GM19035 (cell line): ENCODE results near the gene MRPL51.
"Not testable (repeated sequence)": the region's sequence is repeated elsewhere in the genome, so short reads cannot be mapped to it uniquely, and the experiment has no call there.

Source experiments
- ATAC-seq: cut with Tn5 transposase; IDR thresholded peaks from one replicate; pipeline ENCODE4 v1.9.1; 2021; ENCODE audit not compliant: unreplicated experiment

MRPL51 gene

GRCh38 chr12:6489449-6489848 lies 3.6 kb downstream of the MRPL51 start:
- ATAC-seq = no peak

DNA sequence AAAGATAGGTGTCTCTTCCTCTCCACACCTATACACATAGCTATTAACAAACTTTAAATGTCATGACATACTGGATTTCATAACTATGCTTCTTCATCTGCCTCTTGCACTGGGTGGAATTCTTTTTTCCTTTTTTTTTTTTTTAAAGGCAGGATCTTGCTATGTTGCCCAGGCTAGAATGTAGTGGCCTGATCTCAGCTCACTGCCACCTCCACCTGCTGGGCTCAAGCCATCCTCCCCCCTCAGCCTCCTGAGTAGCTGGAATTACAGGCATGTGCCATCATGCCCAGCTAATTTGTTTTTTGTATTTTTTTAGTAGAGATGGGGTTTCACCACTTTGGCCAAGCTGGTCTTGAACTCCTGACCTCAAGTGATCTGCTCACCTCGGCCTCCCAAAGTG lies 4.8 kb downstream of the MRPL51 start:
- no peak for ATAC-seq

DNA sequence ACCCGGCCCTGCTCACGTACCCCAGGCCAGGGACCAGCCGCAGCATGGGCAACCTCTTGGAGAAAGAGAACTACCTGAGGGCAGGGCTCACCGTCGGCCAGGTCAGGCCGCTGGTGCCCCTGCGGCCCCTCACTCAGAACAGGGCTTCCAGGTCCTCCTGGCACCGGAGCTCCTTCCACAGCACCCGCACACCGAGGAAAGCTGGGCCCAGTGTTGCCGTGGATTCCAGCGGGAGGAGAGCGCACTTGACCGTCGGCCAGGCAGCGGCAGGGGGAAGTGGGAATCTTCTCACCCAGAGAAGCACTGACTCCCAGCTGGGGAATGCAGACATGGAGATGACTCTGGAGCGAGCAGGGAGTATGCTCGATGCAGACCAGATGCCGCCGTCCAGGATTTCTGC lies 14.6 kb downstream of the MRPL51 start:
- ATAC-seq = no peak

GRCh38 chr12:6477601-6478377 lies 15.3 kb downstream of the MRPL51 start:
- ATAC-seq = not testable (repeated sequence)

DNA sequence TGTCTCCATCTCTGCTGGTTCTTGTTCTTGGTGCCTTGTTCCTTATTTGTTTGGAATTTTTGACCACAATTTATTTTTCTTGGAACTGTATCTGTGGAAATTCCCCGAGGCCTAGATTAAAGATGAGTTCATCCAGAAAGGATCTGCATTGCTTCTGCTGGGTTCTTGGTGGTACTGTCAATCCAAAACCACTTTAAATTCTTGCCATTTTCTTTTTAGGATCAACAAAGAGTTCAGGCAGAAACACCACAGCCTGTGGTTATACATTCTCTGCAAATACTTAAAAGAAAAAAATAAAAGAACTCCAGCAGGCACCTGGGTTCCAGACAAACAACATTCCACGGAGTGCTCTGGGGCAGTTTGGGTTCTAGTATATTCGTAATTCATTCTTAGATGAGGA lies 16.6 kb downstream of the MRPL51 start:
- ATAC-seq = no peak

DNA sequence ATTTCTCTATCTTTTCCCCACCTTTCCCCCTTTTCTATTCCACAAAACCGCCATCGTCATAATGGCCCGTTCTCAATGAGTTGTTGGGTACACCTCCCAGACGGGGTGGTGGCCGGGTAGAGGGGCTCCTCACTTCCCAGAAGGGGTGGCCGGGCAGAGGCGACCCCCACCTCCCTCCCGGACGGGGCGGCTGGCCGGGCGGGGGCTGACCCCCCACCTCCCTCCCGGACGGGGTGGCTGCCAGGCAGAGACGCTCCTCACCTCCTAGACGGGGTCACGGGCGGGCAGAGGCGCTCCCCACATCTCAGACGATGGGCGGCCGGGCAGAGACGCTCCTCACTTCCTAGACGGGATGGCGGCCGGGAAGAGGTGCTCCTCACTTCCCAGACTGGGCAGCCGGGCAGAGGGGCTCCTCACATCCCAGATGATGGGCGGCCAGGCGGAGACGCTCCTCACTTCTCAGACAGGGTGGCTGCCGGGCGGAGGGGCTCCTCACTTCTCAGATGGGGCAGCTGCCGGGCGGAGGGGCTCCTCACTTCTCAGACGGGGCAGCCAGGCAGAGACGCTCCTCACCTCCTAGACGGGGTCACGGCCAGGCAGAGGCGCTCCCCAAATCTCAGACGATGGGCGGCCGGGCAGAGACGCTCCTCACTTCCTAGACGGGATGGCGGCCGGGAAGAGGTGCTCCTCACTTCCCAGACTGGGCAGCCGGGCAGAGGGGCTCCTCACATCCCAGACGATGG lies 17.7 kb downstream of the MRPL51 start:
- ATAC-seq = not testable (repeated sequence)

- ATAC-seq = no peak
These were observed 20.6 kb downstream of the MRPL51 start for GRCh38 chr12:6472491-6472890.

- ATAC-seq = no peak
These were observed 21.1 kb downstream of the MRPL51 start for GRCh38 chr12:6471989-6472360.

DNA sequence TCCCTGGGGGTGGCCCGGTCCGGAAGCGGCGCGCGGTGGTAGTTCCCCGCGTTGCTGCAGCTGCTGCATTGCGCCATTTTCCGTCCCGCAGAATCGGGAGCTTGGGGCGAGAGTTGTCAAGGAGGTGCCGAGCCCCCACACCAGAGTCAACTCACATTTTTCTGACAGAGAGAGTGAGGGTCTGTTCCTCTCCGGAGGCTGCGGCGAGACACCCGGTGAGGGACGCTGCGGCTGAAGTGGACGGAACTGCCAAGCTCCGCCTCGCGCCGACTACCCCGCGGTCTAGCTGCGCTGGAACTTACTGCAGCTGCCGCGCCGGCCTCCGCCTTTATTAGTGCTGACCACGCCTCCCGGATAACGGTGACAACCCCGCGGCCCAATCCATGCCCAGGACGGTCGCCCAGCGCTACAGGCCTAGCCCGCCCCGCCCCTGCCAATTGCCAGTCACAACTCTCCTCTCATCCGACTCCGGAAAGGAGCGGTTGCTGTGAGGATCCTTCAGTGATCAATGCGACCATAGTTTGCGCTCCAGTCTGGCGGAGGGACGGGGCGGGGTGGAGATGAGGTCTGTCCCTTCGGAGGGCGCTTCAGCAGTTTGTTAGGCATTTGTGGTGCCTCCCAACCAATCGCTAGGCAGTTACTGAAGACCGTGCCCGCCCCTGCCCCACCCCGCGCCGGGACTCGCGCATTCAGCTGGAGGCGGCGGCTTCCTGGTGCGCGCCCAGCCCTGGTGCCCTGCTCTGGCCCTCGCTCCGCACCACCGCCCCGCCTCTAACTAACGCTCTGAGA lies 22.5 kb downstream of the MRPL51 start, which contains the start of gene VAMP1:
Gene VAMP1, minus strand, starts transcription at position 303 of the 789 bp plus-strand sequence. Its CDS starts 146 bp downstream, at position 157.
- peak; percentile 92 for ATAC-seq

GRCh38 chr12:6469609-6470374 lies 23.3 kb downstream of the MRPL51 start:
- no peak for ATAC-seq

DNA sequence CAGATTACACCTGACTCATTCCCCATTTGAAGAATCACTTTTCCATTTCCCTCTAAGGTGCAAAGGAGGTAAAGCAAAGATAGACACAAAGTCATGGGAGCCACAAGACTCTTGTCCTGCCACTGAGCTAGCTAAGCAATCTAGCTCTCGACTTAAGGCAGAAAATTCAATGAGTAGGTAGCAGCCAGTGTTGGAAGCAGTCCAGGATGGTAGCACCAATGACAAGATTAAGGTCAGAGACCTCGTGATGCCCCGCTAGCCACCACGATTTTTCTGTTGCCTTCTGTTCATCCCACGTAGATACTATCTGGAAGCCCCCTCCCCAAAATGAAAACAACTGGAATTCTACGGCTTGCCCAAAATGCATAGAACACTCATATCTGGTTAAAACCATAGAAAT lies 24.0 kb downstream of the MRPL51 start:
- no peak for ATAC-seq

GRCh38 chr12:6468283-6468575 lies 24.8 kb downstream of the MRPL51 start:
- ATAC-seq = no peak

DNA sequence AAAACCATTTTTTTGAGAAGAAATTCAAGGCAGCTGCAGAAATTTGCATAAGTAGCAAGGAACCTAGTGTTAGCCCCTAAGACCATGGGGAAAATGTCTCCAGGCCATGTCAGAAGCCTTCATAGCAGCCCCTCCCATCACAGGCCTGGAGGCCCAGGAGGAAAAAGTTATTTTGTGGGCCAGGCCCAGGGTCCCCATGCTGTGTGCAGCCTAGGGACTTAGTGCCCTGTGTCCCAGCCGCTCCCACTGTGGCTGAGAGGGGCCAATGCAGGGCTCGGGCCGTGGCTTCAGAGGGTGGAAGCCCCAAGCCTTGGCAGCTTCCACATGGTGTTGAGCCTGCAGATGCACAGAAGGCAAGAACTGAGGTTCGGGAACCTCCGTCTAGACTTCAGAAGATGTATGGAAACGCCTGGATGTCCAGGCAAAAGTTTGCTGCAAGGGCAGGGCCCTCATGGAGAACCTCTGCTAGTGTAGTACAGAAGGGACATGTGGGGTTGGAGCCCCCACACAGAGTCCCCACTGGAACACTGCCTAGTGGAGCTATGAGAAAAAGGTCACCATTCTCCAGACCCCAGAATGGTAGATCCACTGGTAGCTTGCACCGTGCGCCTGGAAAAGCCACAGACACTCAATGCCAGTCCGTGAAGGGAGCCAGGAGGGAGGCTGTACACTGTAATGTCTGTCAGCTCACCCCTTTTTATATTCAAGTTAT lies 25.3 kb downstream of the MRPL51 start:
- ATAC-seq = not testable (repeated sequence)

DNA sequence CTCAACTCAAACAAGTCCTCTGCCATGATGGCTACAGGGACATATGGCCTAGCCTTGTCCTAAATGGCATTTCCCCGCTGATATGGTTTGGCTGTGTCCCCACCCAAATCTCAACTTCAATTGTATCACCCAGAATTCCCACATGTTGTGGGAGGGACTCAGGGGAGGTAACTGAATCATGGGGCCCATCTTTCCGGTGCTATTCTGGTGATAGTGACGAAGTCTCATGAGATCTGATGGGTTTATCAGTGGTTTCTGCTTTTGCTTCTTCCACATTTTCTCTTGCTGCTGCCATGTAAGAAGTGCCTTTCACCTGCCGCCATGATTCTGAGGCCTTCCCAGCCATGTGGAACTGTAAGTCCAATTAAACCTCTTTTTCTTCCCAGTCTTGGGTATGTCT lies 26.3 kb downstream of the MRPL51 start:
- not testable (repeated sequence) for ATAC-seq

GRCh38 chr12:6466184-6466573 lies 26.9 kb downstream of the MRPL51 start:
- no peak for ATAC-seq

DNA sequence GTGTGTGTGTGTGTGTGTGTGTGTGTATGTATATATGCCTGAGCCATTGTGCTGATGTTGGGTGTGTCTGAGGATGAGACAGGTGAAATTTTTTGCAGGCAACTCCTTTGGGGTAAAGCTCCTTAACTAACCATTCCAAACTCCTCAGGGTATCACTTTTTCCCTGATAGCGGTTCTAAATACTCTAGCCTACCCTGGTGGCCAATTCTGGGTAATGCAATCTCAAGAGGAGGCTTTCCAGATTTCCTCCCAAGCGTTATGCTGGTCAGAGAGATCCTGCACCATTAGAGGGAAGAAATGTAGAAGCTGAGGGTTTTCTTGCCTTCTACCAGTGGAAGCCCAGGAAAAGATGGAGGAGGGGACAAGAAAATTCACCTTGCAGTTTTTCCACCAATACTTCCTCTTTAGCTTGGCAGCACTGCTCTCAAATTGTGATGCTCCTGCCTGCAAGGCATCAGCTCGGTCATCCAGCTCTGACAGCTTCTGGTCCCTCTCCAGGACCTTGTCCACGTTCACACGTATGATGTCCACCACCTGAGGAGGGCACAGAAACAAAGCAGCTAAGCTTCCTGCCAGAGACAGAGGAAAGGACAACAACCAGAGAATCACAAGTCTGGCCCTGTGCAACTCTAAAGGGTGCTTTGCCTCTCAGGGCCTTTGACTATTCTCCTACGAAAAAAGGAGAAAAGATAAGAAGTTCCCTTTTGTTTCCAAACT lies 27.4 kb downstream of the MRPL51 start:
- no peak for ATAC-seq

GRCh38 chr12:6464531-6464930 lies 28.5 kb downstream of the MRPL51 start:
- no peak for ATAC-seq

GRCh38 chr12:6463858-6464257 lies 29.2 kb downstream of the MRPL51 start:
- no peak for ATAC-seq

DNA sequence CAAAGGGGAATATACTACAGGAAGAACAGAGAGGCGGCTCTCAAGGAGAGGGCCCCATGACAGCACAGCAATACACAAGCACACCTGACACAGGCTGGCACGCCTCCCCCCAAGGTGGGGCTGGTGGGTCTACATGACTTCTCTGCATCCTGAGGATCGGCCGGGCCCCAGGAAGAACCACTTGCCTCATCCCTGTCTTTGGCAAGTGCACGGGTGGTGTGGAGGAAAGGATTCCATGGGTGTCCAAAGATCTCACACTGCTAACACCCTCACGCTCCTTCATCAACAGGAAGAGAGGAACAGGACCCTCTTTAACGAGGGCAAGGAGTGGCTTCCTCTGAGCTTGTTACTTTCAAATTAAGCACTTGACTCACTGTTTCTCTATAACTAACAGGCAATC lies 29.8 kb downstream of the MRPL51 start:
- no peak for ATAC-seq
